A549 treated with AZD9567 at 1 μM for 4 hours (cell line): ENCODE results near the gene RELT. TPM values are rescaled to one million over a fixed set of nuclear protein-coding genes. Genes with fewer than 3 reads are reported as not detected.

Source experiments
- total RNA-seq: library from RNA; stranded (reverse); fragments of 200-300 nt; extraction: Qiagen RNA extraction; gene quantifications from 5 replicates; pipeline ENCODE4 v1.2.3, GENCODE V29; 2022; ENCODE audit not compliant: insufficient read depth

The RELT gene
- 8.0 to 12.6 TPM (median 8.9 TPM) in 5 replicates for total RNA-seq

DNA sequence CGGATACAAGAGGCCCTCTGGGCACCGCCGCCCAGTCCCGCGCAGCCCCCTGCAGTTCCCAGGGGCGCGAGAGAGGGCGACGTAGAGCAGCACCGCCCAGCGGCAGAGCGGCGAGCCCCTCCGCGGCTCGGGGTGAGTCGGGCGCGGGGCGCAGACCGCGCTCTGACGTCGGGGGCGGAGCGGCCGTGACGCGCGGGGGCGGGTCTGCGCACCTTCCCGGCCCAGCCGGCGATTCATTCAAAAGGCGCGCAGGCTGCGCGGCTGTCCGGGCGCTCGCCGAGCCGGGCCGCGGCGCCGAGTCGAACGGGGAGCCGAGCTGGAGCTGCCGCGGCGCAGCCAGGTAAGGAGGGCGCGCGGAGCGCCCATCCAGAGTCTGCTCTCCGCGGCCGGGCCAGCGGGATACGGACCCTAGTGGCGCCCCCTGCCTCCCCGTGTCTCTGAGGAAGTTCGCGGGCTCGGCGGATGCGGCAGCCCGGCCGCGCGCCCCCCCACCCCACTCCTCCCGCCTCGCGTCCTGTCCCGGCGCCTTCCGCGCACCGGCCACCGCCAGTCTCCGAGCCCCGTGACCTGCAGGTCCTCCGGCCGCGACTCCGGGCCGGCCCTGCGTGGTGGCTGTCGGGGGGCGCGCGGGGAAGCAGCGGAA, at the start of gene RELT:
Gene RELT, plus strand, starts transcription at position 240 of the 643 bp plus-strand sequence. CDS start 12,738 bp downstream, outside the sequence.

Other genes starting within 250 kb of the RELT start
- 8.5 to 41.6 TPM (median 10.0 TPM) in 5 replicates for gene FCHSD2, start 234.1 kb upstream of the RELT start, total RNA-seq
- 8.8 to 11.5 TPM (median 10.1 TPM) in 5 replicates for gene P2RY2, start 158.1 kb upstream of the RELT start, total RNA-seq
- gene P2RY6, start 104.1 kb upstream of the RELT start, total RNA-seq = 4.7 to 6.2 TPM (median 5.6 TPM) in 5 replicates
- gene ARHGEF17, start 68.1 kb upstream of the RELT start, total RNA-seq = 8.8 to 15.0 TPM (median 12.9 TPM) in 5 replicates
- gene FAM168A, start 221.7 kb downstream of the RELT start, total RNA-seq = 9.7 to 14.3 TPM (median 13.1 TPM) in 5 replicates